Fibroblast of mammary gland (primary cell): ENCODE data around the gene PPP2R5C.
A peak's percentile ranks its signal among the peaks of the same experiment; 100 is the strongest.

Source experiments
- DNase-seq: peaks from one replicate; pipeline ENCODE4 v3.0.0-alpha.2; 2010; ENCODE audit warnings: low read depth
- H3K4me3 ChIP-seq: 2 replicates; pipeline ENCODE4 v1.5.1; 2011; ENCODE audit warnings: low read depth, mild to moderate bottlenecking, low read length, moderate library complexity; ENCODE audit not compliant: control insufficient read depth
- CTCF ChIP-seq: conservative IDR thresholded peaks from 2 replicates; pipeline ENCODE4 v1.5.1; 2011; ENCODE audit warnings: low read depth, low read length, inconsistent platforms; ENCODE audit not compliant: control insufficient read depth, insufficient read depth

PPP2R5C gene

GRCh38 chr14:101875727-101876554 is 114.4 kb downstream of the PPP2R5C start:
- TF ChIP-seq CTCF: no peak
- DNase-seq: peak; percentile 10
- H3K4me3 ChIP-seq: no peak overlapping the region

- DNase-seq: peak; percentile 93
- H3K4me3 ChIP-seq: no peak overlapping the region
- no peak for TF ChIP-seq CTCF
These were observed 115.0 kb downstream of the PPP2R5C start for GRCh38 chr14:101876555-101876938.

DNA sequence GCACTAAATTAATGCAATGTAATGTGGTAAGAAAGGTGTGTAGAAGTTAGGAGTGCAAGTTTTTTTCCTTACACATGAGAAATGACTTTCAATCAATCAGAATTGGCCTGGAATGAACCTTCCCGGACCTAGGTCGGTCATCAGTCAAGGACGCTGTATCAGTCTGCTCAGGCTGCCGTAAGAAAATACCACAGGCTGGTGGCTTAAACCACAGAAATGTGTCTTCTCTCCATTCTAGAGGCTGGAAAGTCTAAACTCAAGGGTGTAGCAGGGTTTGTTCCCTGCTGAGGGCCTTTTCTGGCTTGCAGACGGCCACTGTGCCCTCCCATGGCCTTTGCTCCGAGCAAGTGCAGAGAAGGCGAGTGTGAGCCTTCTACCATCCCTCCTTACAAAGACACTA is 116.3 kb downstream of the PPP2R5C start:
- no peak overlapping the region for H3K4me3 ChIP-seq
- DNase-seq: no peak
- no peak for TF ChIP-seq CTCF

- peak; percentile 10 for DNase-seq
- no peak for TF ChIP-seq CTCF
- no peak overlapping the region for H3K4me3 ChIP-seq
These were observed 116.8 kb downstream of the PPP2R5C start for GRCh38 chr14:101878211-101878821.

DNA sequence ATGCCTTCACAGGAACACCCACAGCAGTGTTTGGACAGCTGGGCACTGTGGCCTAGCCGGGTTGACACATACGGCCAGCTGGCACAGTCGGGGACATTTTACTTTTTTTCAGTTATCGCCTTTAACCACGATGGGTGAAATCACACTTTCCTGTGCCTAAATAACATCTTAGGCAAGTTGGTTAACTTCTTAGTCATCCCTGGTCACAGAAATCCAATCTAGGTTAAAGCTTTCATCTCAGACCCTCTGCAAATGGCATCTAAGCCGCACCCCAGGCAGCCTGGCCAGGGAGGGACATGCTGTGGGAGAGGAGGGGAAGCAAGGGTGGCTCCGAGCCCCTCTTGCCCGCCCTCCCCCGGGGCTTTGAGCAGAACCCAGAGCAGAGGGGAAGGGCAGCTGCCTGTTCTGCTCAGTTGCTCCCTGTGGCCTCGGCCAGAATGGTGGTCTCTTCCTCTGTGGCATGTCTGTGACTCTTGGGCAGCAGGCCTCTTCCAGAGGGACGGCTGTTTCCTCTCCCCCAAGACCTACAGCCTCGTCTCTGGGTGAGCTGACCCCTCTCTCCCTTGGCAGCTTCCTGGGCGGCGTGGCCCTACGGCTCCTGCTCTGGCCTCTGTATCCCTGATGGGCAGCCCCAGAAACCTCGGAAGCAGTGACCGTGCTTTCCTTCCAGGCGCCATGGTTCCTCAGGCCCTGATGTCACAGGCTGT is 117.5 kb downstream of the PPP2R5C start:
- no peak overlapping the region for H3K4me3 ChIP-seq
- peak; percentile 15 for DNase-seq
- TF ChIP-seq CTCF: no peak

- no peak for DNase-seq
- TF ChIP-seq CTCF: no peak
These were observed 118.2 kb downstream of the PPP2R5C start for GRCh38 chr14:101879529-101880336.

More at GRCh38 chr14:101879529-101880336, 118.2 kb downstream of the PPP2R5C start:
- no peak overlapping the region for H3K4me3 ChIP-seq
